Activated CD4-positive, alpha-beta T cell treated with anti-CD3 and anti-CD28 coated beads for 48 hours (primary cell): ENCODE results near the gene IGF1.

Experiments used
- DNase-seq: peaks from one replicate; pipeline ENCODE4 v3.0.0-alpha.2; 2020

Gene IGF1

DNA sequence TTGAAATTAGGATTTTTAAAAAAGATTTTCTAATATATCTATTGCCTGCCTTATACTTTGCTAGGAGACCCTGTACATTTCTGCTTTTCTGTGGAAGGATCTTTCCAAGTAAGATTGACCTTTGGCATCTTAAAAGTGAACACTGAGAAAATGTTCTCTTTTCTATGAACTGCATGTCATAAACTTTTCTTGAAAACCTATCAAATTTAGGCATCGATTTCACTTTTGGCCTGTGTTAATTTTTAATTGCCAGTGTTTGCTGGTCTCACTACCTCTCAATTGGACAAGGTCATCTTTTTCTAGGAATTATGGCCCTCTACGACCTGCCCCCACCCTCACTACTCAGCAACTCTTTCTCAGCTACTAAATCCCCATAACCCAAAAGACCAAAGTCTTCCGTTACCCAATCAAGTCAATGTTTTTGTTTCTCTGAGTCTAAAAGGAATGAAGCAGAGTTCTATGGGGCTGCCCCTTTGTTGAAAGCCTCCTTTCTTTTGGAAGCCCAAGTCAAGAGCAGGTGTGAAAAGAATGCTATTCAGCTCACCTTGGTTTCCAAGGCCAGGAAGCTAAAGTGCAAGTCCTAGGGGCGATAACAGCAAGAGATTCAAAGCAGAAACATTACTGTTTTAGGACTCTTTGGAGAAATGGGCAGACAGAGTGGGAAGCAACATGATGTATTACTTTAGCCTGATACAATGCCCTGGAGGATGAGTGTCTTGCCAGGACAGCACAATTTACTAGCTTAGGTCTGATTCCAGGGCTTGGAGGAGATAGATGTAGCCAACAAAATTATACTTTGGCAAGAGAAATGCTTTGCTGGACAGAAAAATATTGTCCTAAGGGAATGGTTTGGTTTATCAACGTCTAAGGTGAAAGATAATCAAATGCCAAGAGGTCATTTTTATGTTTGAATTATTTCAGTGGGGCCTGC is 55.0 kb downstream of the IGF1 start:
- DNase-seq, result no peak

DNA sequence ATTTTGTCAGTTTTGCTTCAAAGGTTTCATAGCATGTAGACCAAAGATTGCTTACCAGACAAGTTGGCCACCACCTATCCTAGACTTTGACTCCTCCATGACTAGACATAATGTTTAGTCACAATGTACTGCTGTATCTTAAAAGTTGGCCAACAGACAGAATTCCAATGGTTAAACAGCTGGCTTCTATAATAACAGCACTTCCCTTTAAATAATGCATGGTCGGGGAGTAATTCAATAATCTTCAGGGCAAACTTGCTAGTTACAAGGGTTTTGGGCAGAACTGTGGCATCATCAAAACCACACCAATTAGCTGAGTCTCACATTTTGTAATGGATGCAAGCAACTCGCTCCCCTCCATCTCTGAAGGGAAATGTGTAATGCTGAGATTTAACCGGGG is 56.9 kb downstream of the IGF1 start:
- no peak for DNase-seq

DNA sequence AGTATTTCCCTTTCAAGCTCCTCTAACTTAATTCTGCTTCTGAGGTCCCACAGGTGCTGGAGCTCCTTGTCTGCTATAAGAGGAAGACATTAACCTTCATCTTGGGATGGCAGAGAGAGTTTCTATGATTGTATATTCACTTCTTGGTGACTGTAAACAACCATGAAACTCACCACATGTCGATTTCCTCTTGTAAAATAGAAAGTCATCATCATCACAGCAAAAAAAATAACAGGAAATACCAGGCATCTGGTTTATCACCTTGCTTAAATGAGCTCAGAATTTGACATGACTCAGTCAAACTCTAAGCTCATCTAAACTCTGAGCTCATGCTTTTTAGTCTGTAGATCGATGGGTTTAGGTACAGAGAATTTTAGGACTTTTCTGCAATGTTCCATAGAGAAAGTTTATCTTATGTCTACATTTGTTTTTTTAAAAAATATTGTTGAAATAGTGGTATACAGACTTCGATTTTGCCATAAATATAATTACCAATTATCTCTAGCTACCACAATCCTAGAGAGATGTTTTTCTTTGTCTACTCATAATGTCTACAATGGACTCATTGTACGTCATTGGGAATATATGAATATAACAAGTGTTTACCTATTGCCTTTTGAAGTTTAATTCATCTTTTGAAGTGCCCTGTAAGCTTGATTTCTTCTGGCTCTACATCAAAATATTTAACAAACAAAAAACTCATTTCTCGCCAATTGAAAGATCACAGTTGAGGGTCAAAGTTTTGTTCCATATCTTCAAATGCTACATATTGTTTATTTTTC is 58.4 kb downstream of the IGF1 start:
- DNase-seq, result no peak

DNA sequence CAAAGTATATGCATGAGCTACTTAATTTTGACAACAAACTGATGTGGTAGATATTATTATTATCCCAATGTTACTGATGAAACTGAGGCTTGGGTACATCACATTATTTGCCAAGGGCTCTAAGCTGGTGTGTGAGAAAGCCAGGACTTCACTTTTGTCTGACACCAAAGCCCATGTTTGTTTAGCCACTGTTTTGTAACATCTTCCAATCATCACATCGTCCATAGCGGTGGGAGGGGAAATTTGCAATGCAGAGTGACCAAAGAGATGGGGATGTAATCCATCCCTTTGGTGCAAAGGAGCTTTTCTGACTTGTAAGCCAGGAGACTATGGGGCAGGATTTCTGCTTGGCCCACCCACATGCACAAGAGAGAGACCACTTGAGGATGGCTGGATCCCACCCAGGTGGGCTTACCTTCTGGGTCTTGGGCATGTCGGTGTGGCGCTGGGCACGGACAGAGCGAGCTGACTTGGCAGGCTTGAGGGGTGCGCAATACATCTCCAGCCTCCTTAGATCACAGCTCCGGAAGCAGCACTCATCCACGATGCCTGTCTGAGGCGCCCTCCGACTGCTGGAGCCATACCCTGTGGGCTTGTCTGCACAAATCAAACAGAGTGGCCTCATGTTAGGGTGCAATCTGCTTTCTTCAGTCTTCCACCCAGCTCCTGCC is 61.1 kb downstream of the IGF1 start:
- DNase-seq, result no peak

DNA sequence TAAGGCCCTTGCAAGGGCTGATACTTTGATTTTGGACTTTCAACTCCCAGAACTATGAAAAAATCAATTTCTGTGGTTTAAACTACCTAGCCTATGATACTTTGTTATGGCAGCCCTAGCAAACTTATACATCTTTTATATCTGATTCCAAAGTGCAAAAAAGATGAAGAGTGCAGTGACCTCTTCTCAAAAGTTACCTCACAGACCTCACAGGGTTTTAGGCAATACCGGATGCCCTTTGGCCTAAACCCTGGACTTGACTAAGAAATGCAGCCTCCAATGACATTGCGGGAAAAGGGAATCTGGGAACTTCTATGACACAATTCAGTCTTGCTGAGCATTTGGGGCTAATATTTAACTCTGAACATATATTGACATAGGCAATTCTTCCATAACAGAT is 63.3 kb downstream of the IGF1 start:
- no peak for DNase-seq

DNA sequence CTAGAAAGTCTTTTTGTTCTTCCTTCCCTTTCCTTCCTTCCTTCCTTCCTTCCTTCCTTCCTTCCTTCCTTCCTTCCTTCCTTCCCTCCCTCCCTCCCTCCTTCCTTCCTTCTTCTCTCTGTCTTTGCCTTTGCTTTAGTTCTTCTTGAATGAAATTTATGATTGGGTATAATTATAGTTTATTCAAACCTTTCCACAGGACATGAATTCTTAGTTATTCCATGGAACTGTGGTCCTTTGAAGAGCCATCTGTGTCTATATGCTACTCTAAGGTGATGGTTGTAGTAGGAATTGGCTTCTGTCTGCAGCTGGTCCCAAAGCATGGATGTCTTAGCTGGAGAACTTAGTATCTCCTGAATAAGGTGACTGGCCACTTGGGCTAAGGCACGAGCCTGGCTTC is 64.8 kb downstream of the IGF1 start:
- DNase-seq, result no peak

DNA sequence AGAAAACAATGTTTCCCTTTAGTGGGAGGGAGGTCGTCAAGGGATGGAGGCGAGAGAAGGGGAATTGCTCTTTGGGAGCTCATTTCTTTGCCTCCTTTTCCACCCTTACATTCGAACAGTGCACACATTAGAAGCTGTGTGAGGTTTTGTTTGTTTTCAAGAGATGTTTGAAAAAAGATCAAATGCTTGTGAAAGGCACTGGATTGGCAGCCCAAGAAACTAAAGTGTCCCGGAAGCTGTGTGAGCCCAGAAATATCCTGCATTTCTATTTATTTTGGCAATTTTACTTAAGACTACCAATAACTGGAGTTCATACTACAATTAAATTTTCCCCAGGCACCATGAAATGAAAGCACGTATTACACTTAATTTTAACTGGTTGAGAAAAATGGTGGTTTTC is 67.0 kb downstream of the IGF1 start:
- no peak for DNase-seq

DNA sequence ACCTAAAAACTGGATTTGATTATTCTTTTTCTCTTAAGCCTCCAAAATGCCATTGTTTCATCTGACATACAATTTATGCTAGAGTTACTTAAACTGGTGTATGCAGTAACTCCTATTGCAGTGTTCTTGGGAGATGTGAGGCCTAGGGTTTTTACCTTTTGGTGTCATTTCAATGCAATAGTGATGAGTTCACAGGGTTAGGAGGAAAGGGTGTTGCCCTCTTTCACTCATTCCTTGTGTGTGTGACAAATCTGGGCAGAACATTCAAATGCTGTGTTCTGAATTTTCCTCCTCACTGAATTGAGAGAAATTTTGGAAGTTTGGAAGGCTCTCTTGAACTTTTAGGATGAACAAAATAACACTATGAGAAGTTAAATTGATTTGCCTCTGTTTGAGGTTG is 69.9 kb downstream of the IGF1 start:
- no peak for DNase-seq

DNA sequence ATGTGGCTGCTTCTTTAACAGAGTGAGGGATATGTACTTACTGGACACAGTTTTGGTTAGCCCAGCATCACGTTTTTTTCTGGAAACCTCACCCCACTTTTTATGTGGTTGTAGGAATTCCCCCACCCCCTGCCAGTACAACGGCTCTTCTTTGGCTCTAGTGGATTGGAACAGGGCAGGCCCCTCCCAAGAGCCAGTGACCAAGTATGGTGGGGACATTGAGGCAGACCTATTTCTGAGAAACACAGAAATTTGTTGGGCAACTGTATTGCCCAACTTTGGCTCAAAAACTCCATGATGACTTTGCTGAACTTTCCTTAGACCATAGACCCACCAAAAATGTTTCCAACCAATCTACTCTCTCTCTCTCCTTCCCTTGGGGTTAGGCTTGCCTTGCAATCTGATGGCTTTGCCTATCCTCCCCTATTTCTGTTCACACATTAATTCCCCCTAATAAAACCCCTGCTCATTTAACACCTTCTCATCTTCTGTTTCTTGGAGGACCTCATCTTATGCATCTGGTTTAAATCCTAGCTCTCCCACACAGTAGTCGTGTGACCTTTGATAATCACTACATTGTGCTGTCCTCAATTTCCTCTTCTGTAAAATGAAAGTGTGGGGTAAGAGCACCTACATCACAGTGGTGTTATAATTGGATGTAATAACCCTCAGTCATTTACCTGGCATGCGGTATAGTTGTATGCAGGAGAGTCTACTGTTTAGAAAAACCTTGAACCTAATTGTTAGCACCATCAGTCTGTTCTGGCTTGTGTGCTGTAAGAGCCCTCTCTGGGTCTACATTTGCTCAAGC is 71.7 kb downstream of the IGF1 start:
- no peak for DNase-seq

DNA sequence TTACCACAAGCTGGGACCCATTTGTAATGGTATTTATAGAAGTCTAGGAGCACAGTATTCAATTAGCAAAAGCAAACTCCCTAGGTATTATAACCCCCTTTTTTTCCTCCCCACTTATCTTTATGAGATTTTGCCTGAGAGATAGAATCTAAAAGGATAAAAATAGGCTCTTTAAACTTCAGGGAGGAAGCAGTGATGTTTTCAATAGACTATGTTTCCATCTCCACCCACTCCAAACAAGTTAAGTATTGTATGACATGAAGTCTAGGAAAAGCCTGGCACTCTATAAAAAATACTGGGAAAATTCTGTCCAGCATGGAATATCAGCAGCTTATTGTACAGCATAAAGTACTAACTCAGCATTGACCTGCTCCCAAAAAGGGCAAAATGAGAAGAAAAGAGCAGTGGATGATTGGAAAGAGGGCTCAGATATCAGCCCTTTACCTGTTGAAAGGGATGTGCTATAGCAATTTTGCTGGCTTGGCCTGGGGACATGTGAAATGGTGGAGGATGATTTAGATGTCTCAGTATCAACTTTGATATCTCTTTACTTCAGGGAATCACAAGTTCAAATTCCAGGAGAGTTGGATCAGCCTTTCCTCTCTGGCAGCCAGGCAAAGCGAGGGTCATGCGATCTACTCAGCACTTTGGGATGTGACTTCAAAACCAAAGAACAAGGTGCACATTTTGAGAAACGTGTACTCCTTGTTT is 72.4 kb downstream of the IGF1 start:
- no peak for DNase-seq

DNA sequence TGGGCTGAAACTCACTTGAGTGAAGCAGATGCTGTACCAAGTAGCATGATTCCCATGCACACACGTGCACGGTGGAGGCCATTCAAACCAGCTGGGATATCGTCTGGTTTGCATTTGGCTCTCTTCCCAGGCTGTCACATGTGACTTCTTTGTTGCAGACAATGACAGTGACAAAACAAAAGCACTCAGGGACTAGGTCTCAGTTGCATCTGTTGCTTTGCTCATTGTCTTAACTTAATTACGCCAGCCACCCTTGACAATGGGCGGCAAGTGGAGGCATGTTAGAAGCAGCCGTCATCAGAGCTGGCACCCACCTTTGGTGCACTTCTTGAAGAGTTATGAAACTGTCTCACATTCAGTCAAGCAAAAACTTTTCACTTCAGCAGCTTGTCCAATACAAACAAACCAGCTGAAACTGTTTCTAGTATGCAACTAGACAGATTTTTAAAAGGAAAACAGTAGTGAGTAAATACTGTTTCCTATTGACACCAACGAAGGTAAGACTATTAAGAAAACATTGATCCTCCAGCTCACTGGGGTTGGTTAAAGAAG is 74.3 kb downstream of the IGF1 start:
- DNase-seq, result no peak

DNA sequence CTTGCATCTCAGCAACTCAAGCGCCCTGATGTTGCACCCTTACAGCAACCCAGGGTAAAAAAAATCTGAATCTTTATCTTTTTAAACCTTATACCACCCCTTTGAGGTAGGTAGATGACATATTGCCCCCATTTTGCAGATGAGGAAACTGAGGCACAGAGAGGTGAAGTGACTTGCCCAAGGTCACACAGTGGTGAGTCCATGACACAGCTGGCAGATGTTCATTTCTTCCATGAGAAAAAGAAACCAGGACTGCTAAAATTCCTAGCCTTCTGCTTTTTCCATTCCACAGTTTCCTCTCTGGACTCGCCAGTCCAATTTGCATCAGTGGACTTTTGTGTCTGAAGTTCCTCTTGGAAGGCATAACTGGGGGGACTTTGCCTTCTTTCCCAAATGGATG is 79.3 kb downstream of the IGF1 start:
- no peak for DNase-seq

DNA sequence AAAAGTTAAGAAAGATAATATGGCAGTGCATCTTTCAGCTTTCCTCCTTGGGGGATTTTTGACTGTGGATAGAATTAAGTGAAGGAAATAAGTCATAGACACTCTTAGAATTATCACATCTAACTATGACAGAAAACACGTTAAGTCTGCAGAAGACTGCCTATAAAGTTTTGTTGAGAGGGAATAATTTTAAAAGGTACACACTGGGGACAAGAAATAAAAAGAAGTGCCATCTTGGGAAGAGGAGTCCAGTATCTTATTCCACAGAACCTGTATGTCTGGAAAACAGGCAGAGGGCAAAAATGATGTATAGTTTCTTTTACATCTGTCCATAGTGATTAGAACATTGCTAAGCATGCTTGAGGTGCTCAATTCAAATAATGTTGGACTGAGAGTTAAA is 80.7 kb downstream of the IGF1 start:
- DNase-seq, result no peak

DNA sequence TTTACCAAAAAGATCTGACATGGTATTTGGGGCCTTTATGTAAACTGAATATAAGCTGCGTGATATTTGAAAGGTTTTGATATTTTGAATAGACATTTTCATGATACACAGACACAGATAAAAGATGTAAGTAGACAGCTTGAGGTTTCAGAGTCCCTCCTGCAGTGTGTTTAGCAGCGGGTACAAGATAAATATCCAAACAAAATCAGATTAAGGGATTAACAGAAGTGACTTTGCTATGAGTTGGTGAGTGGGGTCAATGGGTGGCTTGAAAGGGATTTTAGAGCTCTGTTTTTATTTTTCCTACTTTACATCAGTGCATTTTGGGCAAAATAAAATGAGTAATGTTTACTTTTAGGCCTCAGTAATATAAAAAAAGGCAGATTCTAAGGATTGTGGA is 84.1 kb downstream of the IGF1 start:
- DNase-seq, result no peak

DNA sequence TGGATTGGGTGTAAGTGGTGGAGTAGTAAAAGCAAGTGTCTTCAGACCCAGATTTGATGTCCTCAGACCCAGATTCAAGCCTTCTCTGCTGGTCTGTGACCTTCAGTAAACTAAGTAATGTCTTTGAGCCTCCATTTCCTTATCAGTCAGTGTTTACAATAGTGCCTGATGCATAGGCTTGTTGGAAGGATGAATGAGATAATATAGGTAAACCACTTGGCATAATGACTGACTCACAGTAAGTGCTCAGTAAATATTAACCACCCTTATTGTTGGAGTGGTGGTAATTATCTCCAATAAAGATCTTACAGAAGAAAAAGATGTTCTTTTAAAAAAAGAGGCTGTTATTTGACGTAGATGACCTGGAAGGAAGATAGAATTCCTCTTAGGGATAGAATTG is 86.2 kb downstream of the IGF1 start:
- DNase-seq, result no peak

DNA sequence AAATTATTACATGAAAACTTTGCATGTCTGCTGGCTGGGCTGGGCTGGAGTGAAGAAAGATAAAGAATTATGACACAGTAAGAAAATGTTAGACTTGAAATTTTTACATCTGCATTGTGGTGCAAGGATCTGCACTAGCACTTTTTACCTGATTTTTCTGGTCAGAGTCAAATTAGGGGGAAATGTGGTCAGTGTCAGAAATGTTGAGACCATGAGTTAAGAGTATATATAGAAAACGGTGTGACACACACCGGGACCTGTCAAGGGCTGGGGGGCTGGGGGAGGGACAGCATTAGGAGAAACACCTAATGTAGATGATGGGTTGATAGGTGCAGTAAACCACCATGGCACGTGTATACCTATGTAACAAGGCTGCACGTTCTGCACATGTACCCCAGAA is 90.3 kb downstream of the IGF1 start:
- DNase-seq, result no peak

DNA sequence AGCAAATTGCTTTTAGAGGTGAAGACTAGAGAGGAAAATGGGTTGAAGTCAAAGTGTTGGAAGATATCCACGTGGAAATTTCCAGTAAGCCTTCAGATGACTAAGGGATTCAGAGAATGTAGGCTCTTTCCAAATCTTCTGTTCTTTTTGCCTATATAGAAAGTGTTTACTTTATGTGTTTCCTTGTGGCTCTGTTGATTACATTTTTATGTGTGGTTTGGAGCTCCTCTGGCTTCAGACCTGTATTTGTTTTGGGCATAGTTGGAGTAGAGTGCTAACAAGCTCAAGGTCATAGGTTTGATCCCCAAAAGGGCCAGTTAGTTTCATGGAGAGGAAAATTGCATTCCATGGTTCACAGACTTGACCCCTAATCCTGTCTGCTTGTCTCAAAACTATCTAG is 91.9 kb downstream of the IGF1 start:
- no peak for DNase-seq

DNA sequence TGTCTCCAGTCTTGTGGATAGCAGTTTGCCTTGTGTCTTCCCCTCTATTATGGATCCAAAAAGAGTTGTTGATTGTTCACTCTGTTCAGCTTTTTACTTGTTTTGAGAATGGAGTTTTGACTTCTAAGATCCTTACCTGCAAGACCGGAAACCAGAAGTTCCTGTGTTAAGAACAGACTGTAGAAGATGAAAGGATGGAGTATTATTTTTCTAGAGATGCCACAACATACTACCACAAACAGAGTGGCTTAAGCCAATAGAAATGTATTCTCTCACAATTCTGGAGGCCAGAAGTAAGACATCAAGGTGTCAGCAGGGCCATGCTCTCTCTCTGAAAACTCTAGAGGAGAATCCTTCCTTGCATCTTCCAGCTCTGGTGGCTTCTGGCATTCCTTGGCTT is 95.0 kb downstream of the IGF1 start:
- DNase-seq, result no peak

DNA sequence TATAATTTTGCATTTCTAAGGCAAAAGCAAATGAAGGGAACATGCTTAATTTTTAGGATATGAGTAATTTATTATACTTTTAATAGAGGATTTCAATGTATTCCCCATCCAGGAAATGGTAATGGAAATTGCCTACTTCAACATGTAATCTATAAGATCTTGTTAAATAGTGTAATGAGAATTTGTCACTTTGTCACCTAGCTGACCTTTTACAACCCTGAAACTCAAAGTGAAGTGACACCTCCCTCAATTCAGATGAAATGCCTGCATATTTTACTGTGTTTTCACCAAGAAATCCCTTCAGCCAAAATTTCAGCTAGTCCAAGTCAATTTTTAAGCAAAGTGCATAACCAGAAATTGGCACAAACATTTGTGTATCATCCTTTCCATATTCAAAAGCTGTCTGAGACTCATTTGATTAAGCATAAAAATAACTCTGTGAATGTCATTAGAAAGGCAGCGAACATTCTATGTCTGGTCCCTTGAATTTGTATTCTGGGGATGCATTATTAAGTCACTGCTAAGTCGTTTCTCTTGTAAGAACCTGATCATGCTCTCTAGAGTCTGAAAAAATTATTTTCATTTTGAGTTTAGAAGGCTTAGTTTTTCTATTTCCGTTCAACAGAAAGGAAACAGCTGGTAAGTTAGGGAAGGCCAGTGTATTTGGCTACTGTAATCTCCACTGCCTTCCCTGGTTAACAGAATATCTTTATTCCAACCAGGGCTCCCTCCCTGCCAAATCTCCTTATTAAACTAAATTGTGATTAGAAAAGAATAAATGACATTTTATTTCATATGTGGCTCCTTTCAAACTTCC is 100.8 kb downstream of the IGF1 start:
- DNase-seq, result no peak

DNA sequence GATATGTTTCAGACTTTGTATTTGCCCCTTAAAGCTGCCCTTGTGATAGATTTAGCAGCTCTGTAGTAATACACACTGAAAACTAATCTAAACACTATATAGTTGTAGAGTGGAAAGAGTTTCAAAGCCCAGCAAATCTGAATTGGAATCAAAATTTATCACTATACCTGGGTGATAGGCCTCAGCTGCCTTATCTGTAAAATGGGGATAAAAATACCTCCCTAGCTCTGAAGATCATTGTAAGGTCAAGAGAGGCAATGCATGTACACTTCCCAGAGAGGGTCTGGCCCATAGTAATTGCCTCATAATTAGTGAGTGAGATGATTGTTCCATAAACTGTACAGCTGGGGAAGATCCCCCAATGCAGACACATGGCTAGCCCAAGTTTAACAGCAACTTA is 103.6 kb downstream of the IGF1 start:
- DNase-seq, result no peak

DNA sequence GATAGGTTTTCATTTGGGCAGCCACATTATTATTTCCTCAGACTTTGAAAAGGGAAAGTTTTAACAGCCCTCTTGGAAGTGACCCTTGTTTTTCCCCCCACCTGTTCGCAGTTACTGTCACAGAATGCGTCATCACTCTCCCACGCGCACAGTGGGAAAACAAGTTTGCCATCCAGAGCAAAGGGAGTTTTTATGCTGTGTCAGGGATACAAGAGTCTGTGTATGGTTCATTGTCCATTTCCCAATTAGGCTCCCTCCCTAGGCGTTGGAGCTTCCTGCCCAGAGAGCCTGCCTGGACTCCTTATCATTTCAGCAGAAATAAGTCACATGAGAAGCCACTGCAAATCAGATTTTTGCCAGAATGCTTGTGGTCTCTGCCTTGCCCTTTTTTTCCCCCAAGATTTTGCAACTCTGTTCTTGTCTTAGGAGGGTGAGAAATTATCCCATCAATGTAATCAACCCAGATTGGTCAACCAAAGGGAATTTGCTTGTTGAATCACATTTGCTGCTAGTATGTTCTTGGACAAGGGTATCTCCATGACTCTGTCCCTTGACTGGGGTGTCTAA is 104.1 kb downstream of the IGF1 start:
- DNase-seq, result peak; percentile 18
